Measurements from ENCODE around the gene ITPK1. TPM values are rescaled to one million over a fixed set of nuclear protein-coding genes. Genes with fewer than 3 reads are reported as not detected.

Gene ITPK1
- total and polyA plus RNA-seq, 2 experiments from 2014 or later = 35.9 to 101 TPM

DNA sequence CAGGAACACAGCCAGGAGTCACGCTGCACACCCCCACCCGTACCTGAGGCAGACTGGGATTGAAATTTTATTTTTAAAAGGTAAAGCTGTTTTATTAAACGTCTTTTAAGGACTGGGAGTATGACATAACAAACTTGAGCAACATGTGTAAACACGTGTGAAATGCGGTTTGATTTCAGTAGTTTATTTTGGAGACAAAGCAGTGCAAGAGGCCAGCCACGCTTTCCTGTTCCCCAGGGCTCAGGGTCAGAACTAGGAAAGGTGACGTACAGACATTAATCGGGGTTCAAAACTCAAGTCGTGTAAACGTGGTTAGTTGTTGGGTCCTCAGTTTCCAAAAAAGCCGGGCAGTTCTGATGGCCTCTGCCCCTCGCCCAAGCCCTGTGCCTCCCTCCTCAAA is 176.0 kb downstream of the ITPK1 start:
- Mint-ChIP-seq H3K4me3 (no peak overlapping the region), H3K27ac (no peak overlapping the region)
- H3K27ac ChIP-seq (ENCODE audit: low read depth) = no peak overlapping the region

DNA sequence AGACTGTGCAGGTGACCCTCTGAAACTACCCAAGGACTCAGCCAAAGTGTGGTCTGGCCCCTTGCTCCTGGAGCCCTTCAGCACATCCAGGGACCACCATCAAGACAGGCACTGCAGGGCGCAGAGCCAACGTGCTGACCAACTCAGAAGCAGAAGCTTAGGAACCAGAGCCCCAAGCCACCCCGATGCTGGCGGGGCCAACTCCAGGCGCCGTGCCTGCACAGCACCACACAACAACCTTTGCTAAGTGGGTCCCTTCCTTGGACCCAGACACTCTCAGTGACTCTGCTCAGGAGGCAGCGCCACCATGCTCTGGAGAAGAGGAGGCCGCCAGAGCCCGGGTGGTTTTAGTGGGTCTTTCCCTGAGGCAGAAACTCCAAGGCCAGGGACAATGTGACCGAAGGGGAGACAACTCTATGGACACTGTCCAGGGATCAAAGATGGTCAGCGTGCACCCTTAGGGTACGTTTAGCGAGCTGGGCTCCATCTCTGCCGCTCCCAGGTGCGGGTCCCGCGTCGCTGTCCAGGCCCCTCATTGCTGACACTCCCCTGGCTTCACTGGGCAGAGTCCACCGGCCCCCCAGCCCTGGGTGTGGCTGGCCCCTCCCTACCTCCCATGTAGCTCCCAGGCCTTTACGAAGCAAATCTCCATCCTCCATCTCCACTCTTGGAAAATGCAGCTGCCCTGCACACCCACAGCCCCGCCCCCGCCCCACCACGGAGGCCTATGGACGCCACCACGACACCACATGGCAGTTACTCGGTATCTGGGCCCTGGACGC is 176.6 kb downstream of the ITPK1 start:
- TF ChIP-seq, protein P1, sequence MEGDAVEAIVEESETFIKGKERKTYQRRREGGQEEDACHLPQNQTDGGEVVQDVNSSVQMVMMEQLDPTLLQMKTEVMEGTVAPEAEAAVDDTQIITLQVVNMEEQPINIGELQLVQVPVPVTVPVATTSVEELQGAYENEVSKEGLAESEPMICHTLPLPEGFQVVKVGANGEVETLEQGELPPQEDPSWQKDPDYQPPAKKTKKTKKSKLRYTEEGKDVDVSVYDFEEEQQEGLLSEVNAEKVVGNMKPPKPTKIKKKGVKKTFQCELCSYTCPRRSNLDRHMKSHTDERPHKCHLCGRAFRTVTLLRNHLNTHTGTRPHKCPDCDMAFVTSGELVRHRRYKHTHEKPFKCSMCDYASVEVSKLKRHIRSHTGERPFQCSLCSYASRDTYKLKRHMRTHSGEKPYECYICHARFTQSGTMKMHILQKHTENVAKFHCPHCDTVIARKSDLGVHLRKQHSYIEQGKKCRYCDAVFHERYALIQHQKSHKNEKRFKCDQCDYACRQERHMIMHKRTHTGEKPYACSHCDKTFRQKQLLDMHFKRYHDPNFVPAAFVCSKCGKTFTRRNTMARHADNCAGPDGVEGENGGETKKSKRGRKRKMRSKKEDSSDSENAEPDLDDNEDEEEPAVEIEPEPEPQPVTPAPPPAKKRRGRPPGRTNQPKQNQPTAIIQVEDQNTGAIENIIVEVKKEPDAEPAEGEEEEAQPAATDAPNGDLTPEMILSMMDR (conservative IDR thresholded peaks at IDR 0.05; ENCODE audit: low read depth in 2 of 2) = no peak
- TF ChIP-seq POLR2AphosphoS5 (IDR thresholded peaks at IDR 0.05; ENCODE audit: low read depth) = no peak
- TF ChIP-seq, protein P2, sequence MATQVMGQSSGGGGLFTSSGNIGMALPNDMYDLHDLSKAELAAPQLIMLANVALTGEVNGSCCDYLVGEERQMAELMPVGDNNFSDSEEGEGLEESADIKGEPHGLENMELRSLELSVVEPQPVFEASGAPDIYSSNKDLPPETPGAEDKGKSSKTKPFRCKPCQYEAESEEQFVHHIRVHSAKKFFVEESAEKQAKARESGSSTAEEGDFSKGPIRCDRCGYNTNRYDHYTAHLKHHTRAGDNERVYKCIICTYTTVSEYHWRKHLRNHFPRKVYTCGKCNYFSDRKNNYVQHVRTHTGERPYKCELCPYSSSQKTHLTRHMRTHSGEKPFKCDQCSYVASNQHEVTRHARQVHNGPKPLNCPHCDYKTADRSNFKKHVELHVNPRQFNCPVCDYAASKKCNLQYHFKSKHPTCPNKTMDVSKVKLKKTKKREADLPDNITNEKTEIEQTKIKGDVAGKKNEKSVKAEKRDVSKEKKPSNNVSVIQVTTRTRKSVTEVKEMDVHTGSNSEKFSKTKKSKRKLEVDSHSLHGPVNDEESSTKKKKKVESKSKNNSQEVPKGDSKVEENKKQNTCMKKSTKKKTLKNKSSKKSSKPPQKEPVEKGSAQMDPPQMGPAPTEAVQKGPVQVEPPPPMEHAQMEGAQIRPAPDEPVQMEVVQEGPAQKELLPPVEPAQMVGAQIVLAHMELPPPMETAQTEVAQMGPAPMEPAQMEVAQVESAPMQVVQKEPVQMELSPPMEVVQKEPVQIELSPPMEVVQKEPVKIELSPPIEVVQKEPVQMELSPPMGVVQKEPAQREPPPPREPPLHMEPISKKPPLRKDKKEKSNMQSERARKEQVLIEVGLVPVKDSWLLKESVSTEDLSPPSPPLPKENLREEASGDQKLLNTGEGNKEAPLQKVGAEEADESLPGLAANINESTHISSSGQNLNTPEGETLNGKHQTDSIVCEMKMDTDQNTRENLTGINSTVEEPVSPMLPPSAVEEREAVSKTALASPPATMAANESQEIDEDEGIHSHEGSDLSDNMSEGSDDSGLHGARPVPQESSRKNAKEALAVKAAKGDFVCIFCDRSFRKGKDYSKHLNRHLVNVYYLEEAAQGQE (IDR thresholded peaks at IDR 0.05; ENCODE audit: unreplicated experiment) = peak; percentile 28
- Histone ChIP-seq H3K79me2 (replicated peaks; ENCODE audit: insufficient read depth) (no peaks in the 10 kb centered on the region), H3K4me1 (ENCODE audit: insufficient read depth) (no peaks in the 10 kb centered on the region), H3K4me3 (no peak overlapping the region), H4K20me1 (replicated peaks; ENCODE audit: insufficient read depth) (0 out of 2 replicates have a peak, but pooled peaks cover 4% of the 10 kb centered on the region), H3K27me3 (ENCODE audit: insufficient read depth) (no peaks in the 10 kb centered on the region), H3F3A (replicated peaks; ENCODE audit: low read depth) (no peaks in the 10 kb centered on the region), H3K27ac (ENCODE audit: low read depth) (no peak overlapping the region), H3K4me2 (no peak overlapping the region), H2AFZ (no peak overlapping the region), H3K36me3 (ENCODE audit: insufficient read depth) (no peaks in the 10 kb centered on the region), H3K9me2 (ENCODE audit: insufficient read depth) (no peaks in the 10 kb centered on the region)
- Mint-ChIP-seq H3K4me3 (no peak overlapping the region), H3K27me3 (ENCODE audit: insufficient read depth, low read depth, poor library complexity) (peaks cover 11% of the 10 kb centered on the region), H3K27ac (no peak overlapping the region), H3K9me3 (no peaks in the 10 kb centered on the region), H3K36me3 (ENCODE audit: low read depth) (peaks cover 16% of the 10 kb centered on the region; the same call in 2 of the 3 replicates), H3K4me1 (peaks cover 4% of the 10 kb centered on the region; the same call in 1 of the 3 replicates)
- no peak for DNase-seq (ENCODE audit: low spot score)
- no peak for ATAC-seq

More for the DNA sequence above, 176.0 kb downstream of the ITPK1 start:
- Histone ChIP-seq H3K4me2 (no peak overlapping the region), H3K79me2 (replicated peaks; ENCODE audit: insufficient read depth) (no peaks in the 10 kb centered on the region), H4K20me1 (replicated peaks; ENCODE audit: insufficient read depth) (0 out of 2 replicates have a peak, but pooled peaks cover 4% of the 10 kb centered on the region), H3K4me3 (no peak overlapping the region), H2AFZ (no peak overlapping the region), H3K27me3 (ENCODE audit: insufficient read depth) (no peaks in the 10 kb centered on the region), H3K4me1 (ENCODE audit: insufficient read depth) (no peaks in the 10 kb centered on the region), H3K36me3 (ENCODE audit: insufficient read depth) (no peaks in the 10 kb centered on the region), H3K9me2 (ENCODE audit: insufficient read depth) (no peaks in the 10 kb centered on the region), H3F3A (replicated peaks; ENCODE audit: low read depth) (no peaks in the 10 kb centered on the region)
- DNase-seq (ENCODE audit: low spot score) (no peak), ATAC-seq (no peak)
- Mint-ChIP-seq H3K9me3 (no peaks in the 10 kb centered on the region), H3K36me3 (ENCODE audit: low read depth) (peaks cover 16% of the 10 kb centered on the region; the same call in 2 of the 3 replicates), H3K4me1 (peaks cover 4% of the 10 kb centered on the region; the same call in 1 of the 3 replicates), H3K27me3 (ENCODE audit: insufficient read depth, low read depth, poor library complexity) (peaks cover 12% of the 10 kb centered on the region)
- no peak for TF ChIP-seq NANOG (IDR thresholded peaks at IDR 0.05; ENCODE audit: borderline replicate concordance)
- TF ChIP-seq, protein P3, sequence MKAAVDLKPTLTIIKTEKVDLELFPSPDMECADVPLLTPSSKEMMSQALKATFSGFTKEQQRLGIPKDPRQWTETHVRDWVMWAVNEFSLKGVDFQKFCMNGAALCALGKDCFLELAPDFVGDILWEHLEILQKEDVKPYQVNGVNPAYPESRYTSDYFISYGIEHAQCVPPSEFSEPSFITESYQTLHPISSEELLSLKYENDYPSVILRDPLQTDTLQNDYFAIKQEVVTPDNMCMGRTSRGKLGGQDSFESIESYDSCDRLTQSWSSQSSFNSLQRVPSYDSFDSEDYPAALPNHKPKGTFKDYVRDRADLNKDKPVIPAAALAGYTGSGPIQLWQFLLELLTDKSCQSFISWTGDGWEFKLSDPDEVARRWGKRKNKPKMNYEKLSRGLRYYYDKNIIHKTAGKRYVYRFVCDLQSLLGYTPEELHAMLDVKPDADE (IDR thresholded peaks at IDR 0.05) = no peak
- TF ChIP-seq JUNB (IDR thresholded peaks at IDR 0.05; ENCODE audit: unreplicated experiment) = no peak
- no peak for TF ChIP-seq STAT1 (IDR thresholded peaks at IDR 0.05; ENCODE audit: unreplicated experiment)
- TF ChIP-seq EZH2 (IDR thresholded peaks at IDR 0.05; ENCODE audit: low read depth, unreplicated experiment) = no peak

Data from GM23338 (cell line).